GM18498 (cell line): Measurements from ENCODE around the gene RNF144A.
"Not testable (repeated sequence)": the region's sequence is repeated elsewhere in the genome, so short reads cannot be mapped to it uniquely, and the experiment has no call there.

Experiments used
- ATAC-seq: cut with Tn5 transposase; IDR thresholded peaks from one replicate; pipeline ENCODE4 v1.9.1; 2021; ENCODE audit warnings: mild to moderate bottlenecking, moderate library complexity; ENCODE audit not compliant: unreplicated experiment

The RNF144A gene, protein sequence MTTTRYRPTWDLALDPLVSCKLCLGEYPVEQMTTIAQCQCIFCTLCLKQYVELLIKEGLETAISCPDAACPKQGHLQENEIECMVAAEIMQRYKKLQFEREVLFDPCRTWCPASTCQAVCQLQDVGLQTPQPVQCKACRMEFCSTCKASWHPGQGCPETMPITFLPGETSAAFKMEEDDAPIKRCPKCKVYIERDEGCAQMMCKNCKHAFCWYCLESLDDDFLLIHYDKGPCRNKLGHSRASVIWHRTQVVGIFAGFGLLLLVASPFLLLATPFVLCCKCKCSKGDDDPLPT

DNA sequence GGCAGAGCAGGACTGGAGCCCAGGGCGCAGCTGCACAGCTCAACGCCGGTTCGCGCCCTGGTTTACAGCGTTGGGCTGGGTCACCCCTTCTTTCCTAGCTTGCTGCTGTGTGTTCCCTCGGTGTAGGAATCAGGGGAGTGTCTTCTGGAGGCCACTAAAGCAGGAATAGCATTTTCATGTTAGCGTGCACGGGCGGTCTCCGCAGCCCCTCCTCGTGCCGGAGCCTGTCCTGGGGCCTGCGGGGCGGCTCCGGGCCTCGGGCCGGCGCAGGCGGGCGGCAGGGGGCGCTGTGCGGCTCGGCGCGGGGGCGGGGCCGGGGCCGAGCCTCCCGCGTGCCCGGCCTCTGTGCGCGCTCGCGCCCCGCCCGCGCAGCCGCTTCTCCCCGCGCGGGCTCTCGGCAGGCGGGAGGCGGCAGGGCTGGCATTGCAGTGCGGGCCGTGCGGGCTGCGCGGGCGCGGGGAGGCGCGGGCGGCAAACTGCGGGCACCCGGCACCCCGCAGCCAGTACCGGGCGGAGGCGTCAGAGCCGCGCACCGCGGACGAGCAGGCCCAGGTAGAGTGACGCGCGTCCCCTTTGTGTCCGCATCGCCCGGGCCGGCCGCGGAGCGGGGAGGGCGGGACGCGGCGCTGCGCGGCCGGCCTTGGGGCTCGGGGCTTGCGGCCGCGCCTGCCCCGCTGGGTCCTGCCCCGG is at the start of gene RNF144A:
RNF144A (plus strand) TSS at position 342 of the 690 bp plus-strand sequence. CDS start 79,515 bp downstream, outside the sequence.
- peak; percentile 89 for ATAC-seq

DNA sequence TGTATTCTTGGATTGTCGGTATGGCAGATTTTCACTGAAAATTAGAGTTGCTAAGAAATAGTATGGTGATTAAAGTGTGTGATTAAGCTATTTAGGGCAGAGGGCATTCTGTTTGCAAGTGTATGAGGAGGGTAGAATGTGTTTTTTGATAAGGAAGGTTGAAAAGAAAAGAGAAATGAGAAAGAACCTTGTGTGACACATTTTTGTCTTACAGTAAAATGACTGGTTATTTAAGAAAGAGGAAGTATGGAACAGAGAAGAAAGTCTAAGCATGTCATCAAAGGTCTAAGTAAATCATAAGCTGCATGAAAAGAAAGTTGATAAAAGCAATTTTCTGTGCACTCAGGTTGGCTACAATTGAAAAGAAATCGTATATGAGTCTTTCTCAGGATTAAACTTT is 44.8 kb upstream of the RNF144A start:
- no peak for ATAC-seq

DNA sequence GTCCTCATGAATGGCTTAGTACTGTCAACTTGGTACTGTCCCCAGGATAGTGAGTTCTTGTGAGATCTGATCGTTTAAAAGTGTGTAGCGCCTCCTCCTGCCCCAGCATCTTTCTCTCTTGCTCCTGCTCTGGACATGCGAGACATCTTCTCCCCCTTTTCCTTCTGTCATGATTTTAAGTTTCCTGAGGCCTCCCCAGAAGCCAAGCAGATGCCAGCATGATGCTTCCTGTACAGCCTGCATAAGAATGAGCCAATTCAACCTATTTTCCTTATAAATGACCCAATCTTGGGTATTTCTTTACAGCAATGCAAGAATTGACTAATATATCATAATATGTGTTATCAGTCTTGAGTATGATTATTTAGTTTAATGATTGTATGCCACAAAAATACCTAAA is 43.2 kb upstream of the RNF144A start:
- ATAC-seq: no peak

DNA sequence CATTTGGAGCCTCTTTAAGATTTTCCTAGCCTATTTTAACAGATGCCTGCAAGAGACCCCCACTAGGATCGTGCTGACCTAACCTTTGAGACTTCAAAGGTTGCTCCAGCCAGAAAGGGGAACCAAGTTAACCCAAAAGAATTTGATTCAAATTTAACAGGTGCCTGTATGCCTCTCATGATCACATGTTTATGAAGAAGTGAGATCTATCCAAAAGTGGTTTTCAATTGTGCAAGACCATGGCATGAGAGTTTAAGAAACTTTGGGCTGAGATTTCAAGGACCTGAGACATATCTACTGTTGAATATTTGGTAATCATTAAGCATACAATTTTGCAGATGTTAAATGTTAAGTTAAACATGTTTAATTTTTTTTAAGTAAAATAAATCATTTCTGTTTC is 40.9 kb upstream of the RNF144A start:
- ATAC-seq: no peak

DNA sequence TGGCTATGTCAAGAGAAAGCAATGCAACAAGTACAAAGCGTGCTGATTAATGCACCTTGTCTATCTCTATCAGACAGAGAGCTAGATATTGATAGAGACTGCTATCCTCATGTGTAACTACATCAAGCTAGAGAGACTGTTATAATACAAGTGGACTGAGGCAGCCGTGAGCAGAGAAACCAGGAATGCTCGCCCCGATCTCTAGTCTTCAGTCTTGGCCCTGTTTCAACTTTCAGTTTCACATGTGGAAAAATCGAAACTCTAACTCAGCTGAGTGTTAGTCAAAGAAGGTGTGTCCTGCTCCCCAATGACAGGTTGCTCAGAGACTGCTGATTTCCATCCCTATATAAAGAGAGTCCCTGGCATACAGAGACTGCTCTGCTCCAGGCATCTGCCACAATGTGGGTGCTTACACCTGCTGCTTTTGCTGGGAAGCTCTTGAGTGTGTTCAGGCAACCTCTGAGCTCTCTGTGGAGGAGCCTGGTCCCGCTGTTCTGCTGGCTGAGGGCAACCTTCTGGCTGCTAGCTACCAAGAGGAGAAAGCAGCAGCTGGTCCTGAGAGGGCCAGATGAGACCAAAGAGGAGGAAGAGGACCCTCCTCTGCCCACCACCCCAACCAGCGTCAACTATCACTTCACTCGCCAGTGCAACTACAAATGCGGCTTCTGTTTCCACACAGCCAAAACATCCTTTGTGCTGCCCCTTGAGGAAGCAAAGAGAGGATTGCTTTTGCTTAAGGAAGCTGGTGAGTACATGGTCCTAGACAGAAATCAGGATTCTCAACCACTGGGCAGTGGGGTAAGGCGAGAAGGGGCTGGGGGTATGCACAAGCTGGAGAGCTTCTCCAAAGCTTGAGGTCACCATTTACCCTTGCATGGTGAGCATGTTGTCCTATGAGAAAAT is 39.6 kb upstream of the RNF144A start, which contains the start of gene RSAD2:
RSAD2 (plus strand) TSS at position 376 of the 903 bp plus-strand sequence; CDS start at position 400, 24 bp downstream.
- peak; percentile 90 for ATAC-seq

DNA sequence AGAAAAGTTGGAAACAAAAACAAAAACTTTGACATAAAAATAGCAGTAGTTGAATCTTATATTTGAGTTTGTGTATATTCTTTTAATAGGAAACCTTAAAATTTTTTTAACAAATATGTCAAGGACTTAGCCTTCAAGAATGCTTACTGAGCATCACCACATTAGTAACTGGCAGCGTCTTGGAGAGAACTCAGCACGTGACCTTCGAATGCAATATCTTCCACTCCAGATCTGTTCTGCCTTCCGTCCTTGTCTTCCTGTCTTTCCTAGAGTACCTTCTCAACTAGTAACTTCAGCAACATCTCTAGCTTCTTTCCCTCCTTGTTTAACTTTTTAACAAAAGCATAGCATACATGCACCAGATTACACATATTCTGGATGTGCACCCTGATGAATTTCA is 38.7 kb upstream of the RNF144A start:
- ATAC-seq: no peak

DNA sequence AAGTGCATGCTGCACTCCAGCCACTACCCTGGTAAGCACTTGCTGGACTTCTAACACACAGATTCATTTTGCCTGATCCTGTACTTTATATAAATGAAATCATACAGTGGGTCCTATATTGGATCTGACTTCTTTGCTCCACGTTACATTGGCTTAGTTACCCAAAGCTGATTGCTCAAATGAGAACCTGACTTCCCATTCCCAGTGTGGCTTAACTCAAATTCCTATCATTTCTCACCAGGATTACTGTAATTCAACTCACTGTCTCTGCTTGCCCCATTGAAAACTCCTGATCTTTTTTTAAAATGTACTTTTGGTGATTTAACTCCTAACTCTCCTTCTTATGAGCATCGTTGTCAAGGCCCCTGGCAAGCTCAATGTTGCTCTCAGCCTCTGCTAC is 38.2 kb upstream of the RNF144A start:
- no peak for ATAC-seq

DNA sequence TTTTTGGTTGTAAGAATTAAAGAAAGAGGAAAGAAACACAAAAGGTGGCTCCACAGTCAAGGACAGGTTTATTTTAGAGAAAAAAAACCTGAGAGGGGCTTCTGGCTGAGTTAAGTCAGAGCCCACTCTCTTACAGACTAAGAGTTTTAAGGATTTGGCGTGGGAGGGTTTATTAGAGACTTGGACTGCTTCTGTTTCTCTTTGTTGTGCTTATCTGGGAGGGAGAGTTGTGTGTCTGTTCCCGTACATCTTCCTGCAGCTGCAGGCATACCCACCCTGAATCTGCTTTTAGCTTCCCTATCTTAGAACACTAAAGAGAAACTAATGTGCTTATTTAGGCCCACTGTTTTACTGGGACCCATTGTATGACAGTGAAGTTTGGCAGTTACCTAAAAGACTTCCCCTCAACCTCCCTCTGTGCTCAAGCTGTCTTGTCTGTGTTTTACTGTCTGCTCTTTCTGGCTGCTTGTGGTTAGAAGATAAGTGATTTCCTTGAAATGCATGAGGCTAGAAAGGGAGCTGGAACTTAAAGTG is 36.9 kb upstream of the RNF144A start:
- ATAC-seq: no peak

DNA sequence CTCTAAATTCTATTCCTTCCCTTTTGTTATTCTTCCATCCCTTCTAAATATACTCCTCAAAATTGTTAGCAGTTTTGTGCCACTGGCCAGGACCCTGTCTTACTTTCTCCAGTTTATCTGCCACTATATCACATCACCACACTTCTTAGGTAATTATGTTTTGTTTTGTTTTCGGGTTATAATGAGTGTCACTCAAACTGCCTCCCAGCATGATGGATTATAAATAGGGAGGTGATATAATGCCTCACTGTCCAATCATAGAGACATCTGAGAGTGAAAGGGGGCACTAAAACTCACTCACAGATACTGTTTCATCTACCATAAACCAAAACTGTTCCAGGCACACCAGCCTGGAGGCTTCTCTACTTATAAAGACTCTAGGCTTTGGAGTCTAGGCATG is 36.2 kb upstream of the RNF144A start:
- no peak for ATAC-seq

DNA sequence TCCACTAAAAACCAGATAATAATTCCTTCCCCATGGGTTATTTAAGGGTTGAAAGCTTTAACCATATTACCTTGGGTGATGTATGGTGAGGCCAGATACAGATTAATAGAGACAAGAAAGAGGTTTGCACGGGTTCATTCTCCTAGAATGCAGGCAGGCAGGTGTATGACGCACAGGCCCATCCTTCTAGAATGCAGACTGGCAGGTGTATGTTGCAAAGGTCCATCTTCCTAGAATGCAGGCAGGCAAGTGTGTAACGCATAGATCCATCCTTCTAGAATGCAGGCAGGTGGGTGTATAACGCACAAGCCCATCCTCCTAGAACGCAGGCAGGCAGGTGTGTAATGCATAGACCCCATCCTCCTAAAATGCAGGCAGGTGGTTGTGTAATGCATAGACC is 35.7 kb upstream of the RNF144A start:
- no peak for ATAC-seq

DNA sequence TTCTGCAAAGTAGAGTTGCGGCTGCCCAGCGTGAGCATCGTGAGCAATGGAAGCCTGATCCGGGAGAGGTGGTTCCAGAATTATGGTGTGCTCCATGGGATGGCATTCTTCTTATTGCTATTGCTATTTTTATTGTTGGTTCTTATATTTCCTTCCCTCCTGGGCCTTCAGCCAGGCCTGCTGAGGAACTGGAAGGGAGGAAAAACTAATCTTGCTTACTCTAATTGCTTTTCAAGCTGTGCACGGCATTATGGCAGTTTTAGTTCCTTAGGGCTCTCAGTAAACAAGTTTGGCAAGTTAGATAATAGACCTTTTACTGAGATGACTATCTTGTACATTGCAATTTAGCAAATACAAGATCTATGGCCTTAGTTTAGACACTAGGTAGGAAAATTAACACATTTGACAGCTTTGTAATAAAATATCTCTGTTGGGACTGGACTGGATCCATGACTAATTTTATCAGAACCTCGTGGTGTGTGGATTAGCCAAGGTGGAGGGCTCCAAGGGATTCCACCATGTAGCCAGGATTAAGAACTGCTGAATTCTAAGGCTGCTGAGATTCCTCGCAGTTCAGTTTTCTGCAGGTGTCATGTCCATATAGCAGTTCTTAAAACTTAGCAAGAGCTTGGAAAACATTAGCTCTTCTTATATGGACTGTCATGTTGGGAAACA is 33.6 kb upstream of the RNF144A start:
- ATAC-seq: no peak

DNA sequence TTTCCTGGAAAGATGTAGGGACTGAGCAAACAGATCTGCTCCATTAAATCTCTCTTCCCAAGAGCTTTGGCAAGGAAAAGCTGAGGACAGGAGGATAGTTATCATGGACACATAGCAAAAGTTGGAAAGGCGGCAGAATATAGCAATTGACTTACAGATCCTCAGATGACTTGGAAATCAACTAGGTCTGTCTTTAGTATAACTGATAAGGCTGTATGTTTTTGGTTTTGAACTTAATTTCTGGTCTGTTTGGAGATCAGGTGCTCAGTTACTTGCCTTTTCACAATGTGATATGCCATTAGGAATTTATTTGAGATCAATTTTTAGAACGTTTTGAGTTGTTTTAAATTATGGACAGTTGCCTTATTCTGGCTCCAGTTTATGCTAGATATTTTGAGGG is 31.7 kb upstream of the RNF144A start:
- ATAC-seq: no peak

DNA sequence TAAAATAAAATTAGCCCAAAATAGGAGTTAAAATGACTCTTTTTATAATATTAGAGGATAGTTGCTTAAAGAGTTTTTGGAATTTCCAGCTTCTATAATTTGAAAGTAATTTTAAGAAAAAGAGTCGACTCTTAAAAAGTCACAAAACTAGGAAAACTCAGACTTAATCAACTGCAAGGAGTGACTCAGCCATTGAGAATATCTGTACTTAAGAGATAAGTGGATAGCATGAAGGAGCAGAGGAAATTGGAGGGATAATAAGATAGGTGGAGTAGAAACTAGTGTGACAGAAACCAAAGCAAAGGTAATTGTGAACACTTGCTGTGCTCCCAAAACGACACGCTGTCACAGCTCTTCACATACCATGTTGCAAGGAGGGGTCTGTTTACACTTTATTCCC is 31.2 kb upstream of the RNF144A start:
- no peak for ATAC-seq

DNA sequence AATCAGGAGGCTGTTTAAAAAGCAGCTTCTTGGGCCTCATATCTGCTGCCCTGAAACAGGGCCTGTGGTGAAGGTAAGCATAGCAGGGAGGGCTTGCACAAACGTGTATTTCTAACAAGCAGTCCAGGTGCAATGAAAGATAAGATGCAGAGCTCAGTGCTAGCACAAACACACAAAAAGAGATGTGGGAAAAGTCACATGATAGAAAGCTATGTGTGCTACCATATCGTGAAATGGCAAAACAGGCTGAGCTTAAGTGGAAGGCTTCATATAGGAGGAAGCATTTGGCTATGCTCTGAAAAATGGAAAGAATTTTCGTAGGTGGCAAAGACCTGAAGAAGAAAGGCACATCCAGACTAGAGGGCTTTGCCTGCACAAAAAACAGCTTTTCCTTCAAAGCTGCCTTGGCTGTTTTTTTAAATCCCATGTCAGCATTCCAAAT is 29.4 kb upstream of the RNF144A start:
- no peak for ATAC-seq

DNA sequence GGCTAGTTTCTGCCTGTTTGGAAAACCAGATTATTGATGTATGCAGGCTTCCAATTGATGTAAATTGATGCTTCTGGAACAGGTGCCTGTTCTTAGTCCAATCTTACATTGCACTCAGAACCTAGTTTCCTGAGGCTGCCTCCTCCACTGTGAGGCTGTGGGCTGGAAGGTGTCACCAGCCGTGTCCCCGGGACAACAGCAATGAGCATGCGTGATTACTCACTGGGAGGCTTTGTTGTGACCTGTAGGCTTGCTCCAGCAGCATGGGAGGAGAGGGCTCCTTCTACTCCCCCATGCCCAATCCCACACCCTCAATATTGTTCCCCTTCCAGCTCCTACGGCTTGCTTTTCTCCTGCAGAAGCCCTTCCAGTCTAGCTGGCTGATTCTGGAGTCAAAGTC is 28.5 kb upstream of the RNF144A start:
- no peak for ATAC-seq

DNA sequence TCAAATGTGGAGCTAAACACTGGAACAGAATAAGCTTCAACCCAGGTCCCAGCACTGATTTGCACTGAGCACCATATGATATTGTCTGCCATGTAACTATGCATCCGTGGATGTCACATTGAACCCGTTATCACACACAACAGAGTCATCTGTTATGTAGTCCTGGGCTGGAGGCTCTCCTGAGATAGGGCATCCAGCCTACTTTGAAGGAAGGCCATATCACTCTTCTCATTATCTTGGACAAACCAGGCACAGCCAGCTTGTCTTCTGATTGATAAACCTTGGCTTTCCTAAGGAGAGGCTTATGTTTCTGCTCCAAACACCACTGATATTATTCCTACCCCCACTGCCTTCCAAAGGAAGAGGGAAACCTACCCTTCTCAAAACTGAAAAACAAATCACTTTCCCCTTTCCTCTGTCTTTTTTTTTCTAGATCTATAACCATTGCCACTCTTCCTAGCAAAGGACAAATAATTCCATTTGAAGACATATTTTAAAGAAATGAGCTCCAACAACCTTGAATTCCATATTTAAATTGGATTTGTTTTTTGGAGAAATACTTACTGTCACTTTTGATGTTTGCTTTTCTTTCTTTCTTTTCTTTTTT is 23.2 kb upstream of the RNF144A start:
- no peak for ATAC-seq

DNA sequence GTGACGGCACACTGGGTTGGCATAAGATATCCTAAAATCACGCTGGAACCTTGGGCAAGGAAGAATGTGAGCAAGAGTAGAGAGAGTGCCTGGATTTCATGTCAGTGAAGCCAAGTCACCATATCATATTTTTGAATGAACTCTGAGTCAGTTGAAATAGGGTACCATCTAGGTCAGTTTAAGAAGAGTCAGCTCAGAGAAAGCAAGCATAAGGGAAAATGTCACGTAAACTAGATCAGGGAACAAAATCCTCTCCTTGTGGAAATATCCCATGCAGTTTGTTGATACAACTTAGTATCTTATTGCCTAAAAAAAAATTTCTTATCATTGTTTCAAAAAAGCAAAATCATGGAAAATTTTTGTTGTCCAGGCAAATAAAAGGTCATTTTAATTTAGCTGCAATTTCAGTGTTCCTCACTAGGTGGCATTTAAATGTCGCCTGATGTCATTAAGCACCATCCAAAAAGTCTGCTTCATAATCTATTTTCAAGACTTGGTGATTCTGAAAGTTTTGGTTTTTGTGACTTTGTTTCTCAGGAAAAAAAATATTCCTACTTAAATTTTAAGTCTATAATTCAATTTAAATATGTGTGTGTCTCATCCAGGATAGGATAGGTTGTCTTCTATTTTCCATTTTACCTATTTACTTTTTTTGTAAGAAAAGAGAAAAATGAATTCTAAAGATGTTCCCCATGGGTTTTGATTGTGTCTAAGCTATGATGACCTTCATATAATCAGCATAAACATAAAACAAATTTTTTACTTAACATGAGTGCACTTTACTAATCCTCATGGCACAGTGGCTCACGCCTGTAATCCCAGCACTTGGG is 20.1 kb upstream of the RNF144A start:
- no peak for ATAC-seq

DNA sequence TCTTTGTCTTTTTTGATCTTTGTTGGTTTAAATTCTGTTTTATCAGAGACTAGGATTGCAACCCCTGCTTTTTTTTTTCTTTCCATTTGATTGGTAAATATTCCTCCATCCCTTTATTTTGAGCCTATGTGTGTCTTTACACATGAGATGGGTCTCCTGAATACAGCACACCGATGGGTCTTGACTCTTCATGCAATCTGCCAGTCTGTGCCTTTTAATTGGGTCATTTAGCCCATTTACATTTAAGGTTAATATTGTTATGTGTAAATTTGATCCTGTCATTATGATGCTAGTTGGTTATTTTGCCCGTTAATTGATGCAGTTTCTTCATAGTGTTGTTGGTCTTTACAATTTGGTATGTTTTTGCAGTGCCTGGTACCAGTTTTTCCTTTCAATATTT is 14.6 kb upstream of the RNF144A start:
- ATAC-seq: not testable (repeated sequence)

DNA sequence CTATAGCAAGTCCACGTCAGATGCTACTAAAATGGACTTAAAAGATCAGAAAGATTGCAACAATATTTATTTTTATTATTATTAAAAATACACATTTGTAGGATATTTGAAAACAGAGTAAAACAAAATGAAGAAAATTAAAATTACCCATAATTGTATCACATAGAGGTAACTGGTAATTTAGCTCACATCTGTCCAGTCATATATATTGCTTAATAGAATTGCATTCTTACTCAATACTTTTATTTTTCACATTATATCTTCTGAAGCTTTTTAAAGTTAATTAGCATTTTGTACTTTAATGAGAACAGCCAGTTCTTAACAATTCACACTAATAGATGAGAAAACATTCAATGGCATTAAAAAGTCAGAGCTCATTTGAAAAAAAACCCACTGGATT is 11.5 kb upstream of the RNF144A start:
- no peak for ATAC-seq
